NOMO-1 (cell line): Measurements from ENCODE around the gene KDM1B.
A peak's percentile ranks its signal among the peaks of the same experiment; 100 is the strongest.
"Not testable (repeated sequence)": the region's sequence is repeated elsewhere in the genome, so short reads cannot be mapped to it uniquely, and the experiment has no call there.

Source experiments
- DNase-seq, 2 experiments: peaks; one replicate each; lab custom pipeline; 2025; ENCODE audit not compliant: unreplicated experiment in 2 of 2; lab: John Stamatoyannopoulos, UW

The KDM1B gene

GRCh38 chr6:18148304-18149025 is 6.8 kb upstream of the KDM1B start:
- peak; percentile 6 to 74 for DNase-seq

- DNase-seq = not testable (repeated sequence)
Measured at GRCh38 chr6:18151391-18151790, 3.8 kb upstream of the KDM1B start.

- DNase-seq = no peak
Measured at GRCh38 chr6:18151801-18152200, 3.4 kb upstream of the KDM1B start.

GRCh38 chr6:18153311-18153703 is 1.9 kb upstream of the KDM1B start:
- DNase-seq = no peak

GRCh38 chr6:18154507-18155149 is 594 bp upstream of the KDM1B start, which contains the start of gene TPMT:
Gene TPMT, minus strand, starts transcription at chr6:18155077. Its CDS starts 5,950 bp downstream, at chr6:18149127.
- DNase-seq = peak in 1 of 2 experiments; percentile 96

- DNase-seq = peak; percentile 23 to 52
Measured at GRCh38 chr6:18155864-18156421, 721 bp downstream of the KDM1B start.

- DNase-seq = no peak
Measured at GRCh38 chr6:18160911-18161310, 5.7 kb downstream of the KDM1B start.

- no peak for DNase-seq
Measured at GRCh38 chr6:18161431-18161830, 6.2 kb downstream of the KDM1B start.

GRCh38 chr6:18162401-18162800 is 7.2 kb downstream of the KDM1B start:
- DNase-seq = no peak

- no peak for DNase-seq
Measured at GRCh38 chr6:18165751-18166150, 10.5 kb downstream of the KDM1B start.

- peak; percentile 23 to 33 for DNase-seq
Measured at GRCh38 chr6:18166312-18167036, 11.3 kb downstream of the KDM1B start.

GRCh38 chr6:18168264-18168663 is 13.0 kb downstream of the KDM1B start:
- no peak for DNase-seq

- peak; percentile 21 to 80 for DNase-seq
Measured at GRCh38 chr6:18171871-18172270, 16.6 kb downstream of the KDM1B start.

GRCh38 chr6:18176198-18176597 is 21.0 kb downstream of the KDM1B start:
- not testable (repeated sequence) for DNase-seq

- DNase-seq = no peak
Measured at GRCh38 chr6:18177286-18177965, 22.2 kb downstream of the KDM1B start.

- DNase-seq = no peak
Measured at GRCh38 chr6:18178960-18179615, 23.9 kb downstream of the KDM1B start.

- DNase-seq = peak; percentile 37 to 48
Measured at GRCh38 chr6:18179770-18180356, 24.6 kb downstream of the KDM1B start.

GRCh38 chr6:18182568-18182967 is 27.3 kb downstream of the KDM1B start:
- DNase-seq = no peak

- DNase-seq = no peak
Measured at GRCh38 chr6:18183766-18184165, 28.5 kb downstream of the KDM1B start.

GRCh38 chr6:18185624-18186023 is 30.4 kb downstream of the KDM1B start:
- no peak for DNase-seq
